ENCODE results near the gene ST3GAL3.

GRCh38 chr1:43673261-43673660 is 34.1 kb upstream of the ST3GAL3 start:
- TF ChIP-seq CTCF (conservative IDR thresholded peaks at IDR 0.05) (no peak), EZH2 (IDR thresholded peaks at IDR 0.05; ENCODE audit: low read depth) (no peak)

Data from PC-9 (cell line).